NCI-H1436 (cell line): ENCODE measurements around the gene EFNA1.
"Not testable (repeated sequence)": the region's sequence is repeated elsewhere in the genome, so short reads cannot be mapped to it uniquely, and the experiment has no call there.

ENCODE experiments used
- DNase-seq: peaks from one replicate; lab custom pipeline; 2025; lab: John Stamatoyannopoulos, UW

Gene EFNA1

GRCh38 chr1:155145491-155145890, 17.8 kb downstream of the EFNA1 start:
- no peak for DNase-seq

- not testable (repeated sequence) for DNase-seq
Measured at GRCh38 chr1:155155996-155156643, 28.4 kb downstream of the EFNA1 start.

- DNase-seq: no peak
Measured at GRCh38 chr1:155158991-155159390, 31.3 kb downstream of the EFNA1 start.

- DNase-seq: no peak
Measured at GRCh38 chr1:155160128-155160527, 32.5 kb downstream of the EFNA1 start.

- DNase-seq: not testable (repeated sequence)
Measured at GRCh38 chr1:155162631-155163030, 35.0 kb downstream of the EFNA1 start.

- DNase-seq: not testable (repeated sequence)
Measured at GRCh38 chr1:155163785-155164184, 36.1 kb downstream of the EFNA1 start.

- not testable (repeated sequence) for DNase-seq
Measured at GRCh38 chr1:155164625-155165024, 36.9 kb downstream of the EFNA1 start.

- no peak for DNase-seq
Measured at GRCh38 chr1:155166051-155166470, 38.4 kb downstream of the EFNA1 start.

GRCh38 chr1:155166471-155167165, 38.9 kb downstream of the EFNA1 start:
- peak; percentile 14 for DNase-seq

- peak; percentile 85 for DNase-seq
Measured at GRCh38 chr1:155167166-155168104, 39.8 kb downstream of the EFNA1 start.

GRCh38 chr1:155168105-155168445, 40.4 kb downstream of the EFNA1 start:
- DNase-seq: not testable (repeated sequence)

- no peak for DNase-seq
Measured at GRCh38 chr1:155168456-155169210, 41.0 kb downstream of the EFNA1 start.

GRCh38 chr1:155169541-155169940, 41.9 kb downstream of the EFNA1 start:
- no peak for DNase-seq

- DNase-seq: no peak
Measured at GRCh38 chr1:155170101-155170785, 42.6 kb downstream of the EFNA1 start.

GRCh38 chr1:155170806-155171205, 43.1 kb downstream of the EFNA1 start:
- no peak for DNase-seq

- DNase-seq: no peak
Measured at GRCh38 chr1:155171836-155172731, 44.4 kb downstream of the EFNA1 start.

GRCh38 chr1:155172732-155173477, 45.2 kb downstream of the EFNA1 start, which contains the start of gene KRTCAP2:
Gene KRTCAP2 (minus strand): TSS chr1:155173304. CDS start chr1:155173224, 80 bp downstream.
- peak; percentile 93 for DNase-seq

GRCh38 chr1:155173478-155174323, 46.0 kb downstream of the EFNA1 start, which contains the start of gene TRIM46:
Gene TRIM46 (plus strand): TSS chr1:155173849. CDS start chr1:155173967, 118 bp downstream.
- peak; percentile 65 for DNase-seq
